HG03457 (cell line): Measurements from ENCODE around the gene OR52J3.
"Not testable (repeated sequence)": the region's sequence is repeated elsewhere in the genome, so short reads cannot be mapped to it uniquely, and the experiment has no call there.

Experiments used
- ATAC-seq: cut with Tn5 transposase; IDR thresholded peaks from one replicate; pipeline ENCODE4 v1.9.1; 2021; ENCODE audit warnings: moderate number of reproducible peaks; ENCODE audit not compliant: unreplicated experiment

Gene OR52J3

GRCh38 chr11:5046226-5046625 is at the start of gene OR52J3:
TSS of gene OR52J3 (plus strand) at chr11:5046526. CDS start at chr11:5046526, 0 bp downstream.
- no peak for ATAC-seq

- no peak for ATAC-seq
Observed at GRCh38 chr11:5004424-5005274, 41.7 kb upstream of the OR52J3 start.

- no peak for ATAC-seq
Observed at GRCh38 chr11:5007561-5007960, 38.8 kb upstream of the OR52J3 start.

- no peak for ATAC-seq
Observed at GRCh38 chr11:5011254-5011653, 35.1 kb upstream of the OR52J3 start.

- ATAC-seq = no peak
Observed at GRCh38 chr11:5013012-5013411, 33.3 kb upstream of the OR52J3 start.

- ATAC-seq = no peak
Observed at GRCh38 chr11:5021996-5022395, 24.3 kb upstream of the OR52J3 start.

DNA sequence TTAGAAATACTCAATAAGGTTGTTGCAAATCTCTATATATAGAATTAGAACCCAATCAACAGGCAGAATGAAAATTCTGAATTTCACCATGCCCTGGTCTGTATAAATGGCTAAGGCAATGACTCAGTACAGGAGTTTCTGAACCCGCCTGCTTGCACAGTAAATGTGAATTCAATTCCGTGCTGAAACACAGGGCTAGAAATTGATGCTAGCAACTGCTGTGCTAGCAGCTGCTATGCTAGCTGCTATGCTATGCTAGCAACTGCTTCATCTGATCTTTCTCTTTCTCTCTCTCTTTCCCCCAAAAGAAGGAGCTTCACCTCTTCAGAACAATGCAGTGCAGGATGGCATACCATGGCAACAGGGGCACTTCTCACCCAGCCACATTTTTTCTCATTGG is 9.7 kb upstream of the OR52J3 start:
- no peak for ATAC-seq

DNA sequence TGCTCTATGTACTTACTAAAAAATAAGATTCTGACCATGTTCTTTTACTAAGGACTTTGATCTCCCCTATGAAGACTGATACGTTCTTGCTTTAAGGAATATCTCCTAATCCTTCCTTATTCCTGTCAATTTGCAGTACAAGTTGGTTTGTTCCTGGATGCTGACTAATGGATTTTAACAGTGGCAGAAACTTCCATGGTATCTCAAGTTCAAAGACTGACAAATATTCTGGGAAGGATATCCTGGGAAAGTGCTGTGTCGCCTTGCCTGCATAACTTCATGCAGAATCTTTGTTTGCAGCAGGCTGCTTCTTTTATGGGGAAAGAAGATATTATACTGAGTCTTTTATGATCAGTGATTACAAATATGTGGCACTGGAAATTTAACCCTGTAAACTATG is 8.4 kb upstream of the OR52J3 start:
- ATAC-seq = no peak

DNA sequence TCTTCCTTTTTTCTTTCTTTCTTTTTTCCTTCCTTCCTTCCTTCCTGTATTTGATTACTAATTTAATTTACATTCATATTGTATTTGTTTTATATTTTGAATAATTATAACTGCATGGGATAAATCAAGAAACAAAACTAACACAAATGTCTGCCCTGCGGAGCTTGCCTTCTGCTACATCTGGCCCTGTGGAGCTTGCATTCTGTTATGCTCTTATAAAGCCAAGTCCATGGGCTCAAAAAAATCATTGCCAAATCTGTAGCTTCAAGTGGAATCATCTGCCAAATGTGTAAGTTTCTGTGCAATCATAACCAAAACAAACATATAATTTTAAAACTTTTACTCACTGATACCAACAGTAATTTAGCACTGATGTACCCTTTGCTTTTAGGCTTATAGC is 8.0 kb upstream of the OR52J3 start:
- no peak for ATAC-seq

DNA sequence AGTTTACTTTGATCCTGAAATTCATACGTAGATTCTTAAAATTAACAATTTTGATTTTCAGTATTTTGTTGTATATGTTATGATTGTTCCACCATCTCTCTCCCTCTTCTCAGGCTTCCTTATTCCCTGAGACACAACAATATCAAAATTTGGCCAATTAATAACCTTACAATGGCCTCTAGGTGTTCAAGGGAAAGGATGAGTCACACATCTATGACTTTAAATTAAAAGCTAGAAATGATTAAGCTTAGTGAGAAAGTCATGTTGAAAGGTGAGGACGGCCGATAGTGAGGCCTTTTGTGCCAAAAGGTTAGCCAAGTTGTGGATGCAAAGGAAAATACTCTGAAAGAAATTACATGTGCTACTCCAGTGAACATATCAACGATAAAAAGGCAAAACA is 5.5 kb upstream of the OR52J3 start:
- ATAC-seq = no peak

GRCh38 chr11:5042091-5042490 is 4.2 kb upstream of the OR52J3 start:
- no peak for ATAC-seq

GRCh38 chr11:5043380-5043779 is 2.9 kb upstream of the OR52J3 start:
- ATAC-seq = no peak

GRCh38 chr11:5046754-5047330 is 516 bp downstream of the OR52J3 start:
- ATAC-seq = no peak

DNA sequence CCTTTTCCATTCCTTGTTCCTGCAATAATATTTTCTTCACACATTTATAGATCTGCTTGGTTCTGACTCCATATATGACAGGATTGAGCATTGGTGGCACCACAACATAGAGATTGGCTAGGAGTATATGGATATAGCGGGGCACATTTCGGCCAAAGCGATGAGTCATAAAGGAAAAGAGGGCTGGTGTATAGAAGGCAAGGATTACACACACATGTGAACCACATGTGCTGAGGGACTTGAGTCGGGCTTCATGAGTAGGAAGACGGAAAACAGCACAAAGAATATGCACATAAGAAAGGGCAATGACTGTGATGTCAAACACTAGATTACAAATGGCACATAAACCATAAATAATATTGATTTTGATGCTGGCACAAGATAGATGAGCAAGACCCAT is 12.4 kb downstream of the OR52J3 start:
- ATAC-seq = not testable (repeated sequence)

GRCh38 chr11:5059391-5059790 is 13.1 kb downstream of the OR52J3 start, which contains the start of gene OR52E2:
TSS of gene OR52E2 (minus strand) at chr11:5059627. CDS start at chr11:5059627, 0 bp downstream.
- ATAC-seq = no peak

- ATAC-seq = no peak
Observed at GRCh38 chr11:5065027-5065426, 18.7 kb downstream of the OR52J3 start.

GRCh38 chr11:5069272-5069671 is 22.9 kb downstream of the OR52J3 start, which contains the start of gene OR52E1:
TSS of gene OR52E1 (plus strand) at chr11:5069572.
- ATAC-seq = no peak

DNA sequence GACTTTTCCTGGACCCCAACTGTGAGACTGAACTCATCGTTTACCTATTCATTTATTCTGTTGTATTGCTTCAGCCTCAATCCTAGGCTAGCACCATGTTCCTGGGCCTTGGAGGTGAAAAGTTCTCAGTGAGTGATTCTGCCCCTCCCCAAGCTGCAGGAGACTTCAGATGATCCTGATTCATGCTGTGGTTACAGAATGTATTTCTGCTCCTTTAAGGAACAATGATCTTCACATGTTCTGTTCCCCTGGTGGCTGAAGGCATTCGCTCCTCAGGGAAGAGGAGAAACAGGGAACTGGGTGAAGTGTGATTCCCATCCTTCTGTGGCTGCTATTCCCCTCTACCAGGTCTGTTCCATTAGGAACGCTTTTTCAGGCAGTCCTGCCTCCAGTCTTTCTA is 25.5 kb downstream of the OR52J3 start:
- ATAC-seq = no peak

DNA sequence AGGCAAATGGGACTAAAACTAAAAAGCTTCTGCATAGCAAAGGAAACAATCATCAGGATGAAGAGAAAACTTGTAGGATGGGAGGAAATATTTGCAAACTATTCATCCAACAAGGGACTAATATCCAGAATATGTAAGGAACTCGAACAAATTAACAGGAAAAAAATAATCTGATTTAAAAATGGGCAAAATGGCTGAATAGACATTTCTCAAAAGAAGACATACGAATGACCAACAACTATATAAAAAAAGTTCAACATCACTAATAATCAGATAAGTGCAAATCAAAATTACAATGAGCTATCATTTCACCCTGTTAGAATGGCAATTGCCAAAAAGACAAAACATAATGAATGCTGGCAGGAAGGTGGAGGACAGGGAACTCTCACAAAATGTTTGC is 35.1 kb downstream of the OR52J3 start:
- ATAC-seq = no peak

DNA sequence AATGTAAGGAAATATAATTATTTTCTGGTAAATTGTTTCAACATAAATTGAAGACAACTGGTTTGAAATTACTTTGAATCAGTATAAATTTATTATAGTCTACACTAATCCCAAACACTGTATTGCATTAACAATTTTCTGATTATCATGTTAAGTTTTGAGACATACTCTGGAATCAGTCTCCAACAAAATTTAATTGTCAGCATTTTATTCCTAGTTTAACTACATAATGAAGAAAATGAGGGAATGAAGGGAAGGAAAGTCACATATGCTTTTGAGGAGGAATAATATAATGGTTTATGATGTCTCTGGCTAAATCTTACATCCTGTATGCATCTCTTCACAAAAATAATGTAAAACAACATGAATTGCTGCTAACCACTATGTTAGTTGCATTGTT is 37.3 kb downstream of the OR52J3 start:
- ATAC-seq = no peak

DNA sequence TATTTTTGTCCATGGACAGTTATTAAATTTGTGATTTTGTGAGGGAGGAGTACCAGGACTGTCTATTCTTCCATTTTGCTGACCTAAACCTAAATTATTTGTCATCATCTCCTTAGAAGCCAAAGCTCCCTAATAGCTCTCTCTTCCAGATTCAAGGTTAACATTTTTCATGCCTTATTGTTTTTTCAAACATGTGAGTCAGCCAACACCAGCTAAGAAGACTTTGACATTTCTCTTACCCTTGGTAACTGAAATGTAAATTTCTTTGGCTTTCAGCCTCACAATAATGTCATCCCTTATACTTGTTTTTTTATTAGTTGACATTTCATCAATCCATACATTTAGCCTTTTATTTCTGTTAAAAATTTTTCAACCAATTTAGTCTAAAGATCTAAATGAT is 42.2 kb downstream of the OR52J3 start:
- ATAC-seq = no peak

- no peak for ATAC-seq
Observed at GRCh38 chr11:5090668-5091067, 44.3 kb downstream of the OR52J3 start.
